EL (cell line): ENCODE data around the gene KSR1.
"Not testable (repeated sequence)": the region's sequence is repeated elsewhere in the genome, so short reads cannot be mapped to it uniquely, and the experiment has no call there.

ENCODE experiments used
- DNase-seq: peaks from one replicate; pipeline ENCODE4 v3.0.0-alpha.2; 2016

KSR1 gene

DNA sequence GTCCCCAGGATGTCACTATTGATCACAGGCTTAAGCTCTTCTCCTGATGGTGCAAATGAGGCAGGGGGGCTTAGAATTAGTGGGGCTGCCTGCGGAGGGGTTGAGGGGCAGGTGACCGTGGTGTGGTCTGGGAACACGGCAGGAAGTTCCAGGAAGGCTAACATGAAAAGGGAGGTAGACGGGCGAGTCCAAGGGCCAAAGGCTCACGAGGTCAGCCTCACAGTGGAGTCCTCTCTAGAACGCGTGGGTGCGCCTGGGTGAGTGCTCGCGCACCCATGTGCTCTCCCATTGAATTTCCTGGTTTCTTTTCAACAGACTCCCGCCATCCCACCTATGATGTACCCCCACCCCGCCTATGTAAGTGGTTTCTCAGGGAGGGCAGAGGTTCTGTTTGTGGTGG lies 190.0 kb downstream of the KSR1 start:
- DNase-seq, result no peak

DNA sequence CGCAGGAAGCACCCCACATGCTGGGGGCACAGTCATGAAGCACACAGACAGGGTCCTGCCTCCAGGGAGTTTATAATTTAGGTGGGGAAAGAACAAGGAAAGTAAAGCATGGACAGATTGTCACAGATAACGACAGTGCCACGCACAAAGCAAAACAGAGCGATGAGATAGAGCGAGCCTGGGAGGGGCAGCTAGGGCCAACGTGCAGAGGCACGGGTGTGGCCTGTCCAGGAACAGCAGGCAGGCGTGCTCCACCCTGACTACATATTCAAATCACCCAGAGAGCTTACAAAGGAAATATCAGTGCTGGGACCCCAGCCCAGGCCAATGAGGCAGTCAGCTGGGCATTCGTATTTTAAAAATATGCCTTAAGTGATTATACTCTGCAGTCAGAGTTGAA lies 191.5 kb downstream of the KSR1 start:
- DNase-seq, result no peak

DNA sequence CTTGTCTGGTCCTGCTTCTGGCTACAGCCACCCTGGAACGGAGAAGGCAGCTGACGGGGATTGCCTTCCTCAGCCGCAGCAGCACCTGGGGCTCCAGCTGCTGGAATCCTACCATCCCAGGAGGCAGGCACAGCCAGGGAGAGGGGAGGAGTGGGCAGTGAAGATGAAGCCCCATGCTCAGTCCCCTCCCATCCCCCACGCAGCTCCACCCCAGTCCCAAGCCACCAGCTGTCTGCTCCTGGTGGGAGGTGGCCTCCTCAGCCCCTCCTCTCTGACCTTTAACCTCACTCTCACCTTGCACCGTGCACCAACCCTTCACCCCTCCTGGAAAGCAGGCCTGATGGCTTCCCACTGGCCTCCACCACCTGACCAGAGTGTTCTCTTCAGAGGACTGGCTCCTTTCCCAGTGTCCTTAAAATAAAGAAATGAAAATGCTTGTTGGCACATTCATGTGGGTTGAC lies 192.9 kb downstream of the KSR1 start:
- DNase-seq, result not testable (repeated sequence)

DNA sequence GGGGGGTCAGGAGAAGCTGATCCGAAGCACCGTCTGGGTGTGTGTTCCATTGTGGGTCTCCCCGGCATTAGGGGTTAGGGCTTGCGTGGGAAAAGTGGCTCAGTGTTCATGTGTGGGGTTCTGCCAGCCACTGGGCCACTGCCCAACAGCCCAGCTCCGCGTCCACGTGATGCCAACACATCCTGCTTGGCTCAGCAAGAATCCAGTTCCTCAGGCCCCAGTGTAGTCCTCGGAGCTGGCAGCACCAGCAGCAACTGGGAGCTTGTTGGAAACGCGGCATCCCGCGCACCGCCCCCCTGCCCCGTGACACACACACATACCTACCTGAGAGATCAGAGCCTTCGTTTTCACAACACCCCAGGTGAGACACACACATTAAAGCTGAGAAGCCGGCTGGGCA lies 193.7 kb downstream of the KSR1 start:
- no peak for DNase-seq

DNA sequence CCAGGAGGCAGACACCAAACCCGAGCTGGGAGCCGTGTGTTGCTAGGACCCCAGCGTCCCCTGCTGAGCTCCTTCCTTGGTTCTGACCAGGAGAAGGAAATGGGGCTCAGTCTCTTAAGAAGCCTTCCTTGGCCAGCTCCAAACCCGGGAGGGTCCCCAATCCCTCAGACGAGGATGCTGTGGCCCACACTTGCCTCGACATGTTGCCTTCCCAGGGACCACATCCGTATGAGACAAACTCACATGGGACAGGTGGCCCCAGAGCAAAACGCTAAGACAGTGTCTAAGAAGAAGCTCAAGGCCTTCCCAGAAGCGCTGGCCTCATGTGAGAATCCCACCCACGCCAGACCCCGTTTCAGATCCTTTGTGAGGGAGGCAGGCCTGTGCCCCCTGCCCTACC lies 194.6 kb downstream of the KSR1 start:
- DNase-seq, result no peak

DNA sequence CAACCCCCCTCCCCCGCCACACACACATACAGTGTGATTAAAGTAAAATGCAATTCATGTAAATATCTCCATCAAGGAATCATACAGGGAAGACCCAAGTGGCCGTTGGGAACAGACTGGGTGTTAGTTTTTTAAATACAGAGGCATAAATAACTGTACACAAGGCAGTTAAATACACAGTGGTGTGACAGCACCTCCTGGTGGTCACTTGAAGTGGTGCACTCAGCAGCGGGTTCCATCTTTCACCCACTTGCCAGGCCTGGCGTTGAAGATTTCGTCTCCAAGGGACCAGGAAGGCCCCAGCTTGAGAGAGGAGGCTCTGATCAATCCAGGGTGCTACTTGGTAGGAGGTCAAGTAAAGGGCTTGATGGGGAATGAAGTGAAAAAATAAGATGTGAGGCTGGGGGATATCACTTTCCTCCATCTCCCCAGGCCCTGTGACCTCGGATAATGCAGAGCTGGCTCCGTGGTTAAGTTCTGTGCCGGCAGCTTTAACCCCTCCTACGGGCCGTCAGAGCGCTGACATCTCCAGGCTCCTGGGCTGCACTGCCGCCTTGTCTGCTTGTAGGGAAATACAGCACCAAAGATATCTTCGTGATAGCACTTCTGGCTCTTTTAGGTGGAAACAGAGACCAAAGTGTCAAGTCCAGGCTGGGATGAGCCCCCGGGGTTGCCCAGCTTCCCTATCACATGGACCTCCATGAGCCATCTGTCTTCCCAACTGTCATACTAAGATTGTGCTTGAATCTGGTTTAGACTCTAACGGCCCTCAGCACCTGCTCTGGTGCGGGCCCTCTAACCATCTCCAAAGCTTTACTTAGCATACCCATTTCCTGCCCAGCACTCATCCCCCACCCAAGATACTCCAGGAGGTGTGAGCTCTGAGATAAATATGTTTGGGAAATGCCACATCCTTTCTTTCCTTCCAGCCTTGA lies 195.4 kb downstream of the KSR1 start:
- peak; percentile 46 for DNase-seq

DNA sequence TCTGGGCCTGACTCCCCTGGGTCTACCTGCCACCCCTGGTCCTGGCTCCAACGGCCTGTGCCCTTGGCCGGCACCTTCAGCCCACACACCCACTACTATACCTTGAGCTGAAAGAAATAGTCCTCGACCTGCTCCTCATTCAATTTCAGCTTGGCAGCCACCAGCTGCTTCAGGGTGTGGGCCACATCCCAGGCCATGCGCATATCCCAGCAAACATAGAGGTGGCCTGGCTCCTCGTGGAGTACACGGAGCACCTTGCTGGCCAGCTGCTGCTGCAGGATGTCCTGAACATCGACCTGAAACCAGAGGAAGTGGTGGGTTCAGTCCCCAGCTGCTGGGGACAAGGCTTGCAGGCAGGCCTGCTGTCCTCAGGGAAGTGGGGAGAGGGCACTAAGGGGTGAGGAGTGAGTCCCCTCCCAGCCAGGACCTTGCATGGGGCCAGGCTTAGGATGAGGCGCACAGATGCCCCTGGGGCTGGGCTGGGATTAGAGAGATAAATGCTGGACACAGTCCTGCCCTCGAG lies 197.3 kb downstream of the KSR1 start:
- not testable (repeated sequence) for DNase-seq

DNA sequence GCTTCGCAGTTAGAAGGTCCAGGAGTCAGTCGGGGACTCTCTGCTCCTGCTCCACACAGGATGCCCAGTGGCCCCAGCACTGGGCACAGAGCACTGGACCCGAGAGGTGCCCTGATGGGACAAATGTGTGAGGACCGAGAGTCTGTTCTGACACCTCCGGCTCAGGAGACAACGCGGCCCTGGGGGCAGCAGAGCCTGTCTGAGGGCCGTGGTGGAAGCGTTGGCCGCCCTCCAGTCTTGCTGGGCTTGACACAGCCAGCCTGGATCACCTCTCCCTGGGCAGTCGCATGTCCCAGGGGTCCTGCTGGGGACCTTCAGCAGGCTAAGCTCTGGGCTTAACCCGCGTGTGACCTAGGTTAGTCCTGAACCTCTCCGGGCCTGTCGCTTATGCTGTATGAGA lies 197.9 kb downstream of the KSR1 start:
- no peak for DNase-seq

DNA sequence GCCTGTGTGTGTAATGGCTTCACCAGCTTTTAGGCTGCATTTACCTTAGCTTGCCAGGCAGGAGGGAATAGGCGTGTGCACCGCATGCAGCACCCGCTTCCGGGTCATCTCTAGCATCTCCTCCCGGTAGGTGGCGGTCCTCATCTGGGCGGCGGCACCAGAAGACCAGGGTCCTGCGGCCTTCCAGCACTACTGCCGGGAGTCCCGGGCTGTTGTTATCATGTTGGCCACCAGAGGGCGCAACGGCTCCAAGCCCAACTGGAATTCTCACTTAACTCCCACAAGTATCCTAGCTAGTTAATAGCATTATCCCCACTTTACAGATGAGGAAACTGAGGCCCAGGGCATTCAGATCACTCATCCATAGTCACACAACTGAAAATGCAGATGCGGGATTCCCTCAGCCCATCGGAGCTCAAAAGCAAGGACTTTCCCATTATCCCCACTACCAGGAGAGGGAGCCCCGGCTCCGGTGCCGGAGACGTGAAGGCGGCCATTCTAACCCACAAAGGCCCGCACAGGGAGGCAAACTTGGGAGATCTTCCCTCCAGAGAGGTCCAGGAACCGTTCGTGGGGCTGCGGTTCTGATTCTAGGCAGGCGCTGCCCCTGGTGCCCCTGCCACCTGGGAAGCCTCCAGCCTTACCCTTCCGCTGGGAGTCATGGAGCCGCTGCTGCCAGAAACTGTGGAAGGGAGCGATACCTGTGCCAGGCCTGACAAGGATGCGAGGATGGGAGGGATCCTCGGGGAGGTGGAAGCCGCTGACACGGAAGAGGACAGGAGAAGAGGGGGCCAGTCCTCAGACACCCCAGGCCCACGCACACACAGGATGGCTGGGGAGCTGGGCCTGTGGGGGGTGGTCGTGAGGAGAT lies 198.6 kb downstream of the KSR1 start:
- peak; percentile 75 for DNase-seq

DNA sequence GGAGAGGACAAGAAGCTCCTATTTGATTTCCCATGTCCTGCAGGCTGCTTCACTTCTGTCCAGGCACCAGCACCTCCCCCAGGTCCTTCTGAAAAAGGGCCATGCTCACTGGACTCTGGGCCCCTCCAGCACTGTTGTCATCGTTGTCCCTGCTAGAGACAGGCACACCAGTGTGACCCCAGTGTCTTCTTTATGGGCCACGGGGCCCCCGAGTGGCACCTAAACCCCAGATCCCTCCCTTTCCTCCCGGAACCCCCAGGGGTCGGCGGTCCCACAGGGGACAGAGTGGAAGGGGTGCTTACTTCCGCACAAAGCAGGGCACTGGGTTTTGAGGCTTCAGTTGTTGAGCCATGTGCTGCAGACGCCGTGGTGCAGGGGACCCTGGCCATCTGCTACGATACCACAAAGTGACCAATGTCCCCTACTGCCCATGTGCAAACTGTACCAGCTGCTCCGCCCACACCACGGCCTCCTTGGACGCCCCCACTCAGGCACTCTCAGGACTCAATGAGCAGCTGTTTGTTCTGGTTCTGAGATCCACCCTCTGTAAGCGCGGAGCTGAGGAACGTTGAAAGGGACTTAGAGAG lies 199.4 kb downstream of the KSR1 start:
- not testable (repeated sequence) for DNase-seq

DNA sequence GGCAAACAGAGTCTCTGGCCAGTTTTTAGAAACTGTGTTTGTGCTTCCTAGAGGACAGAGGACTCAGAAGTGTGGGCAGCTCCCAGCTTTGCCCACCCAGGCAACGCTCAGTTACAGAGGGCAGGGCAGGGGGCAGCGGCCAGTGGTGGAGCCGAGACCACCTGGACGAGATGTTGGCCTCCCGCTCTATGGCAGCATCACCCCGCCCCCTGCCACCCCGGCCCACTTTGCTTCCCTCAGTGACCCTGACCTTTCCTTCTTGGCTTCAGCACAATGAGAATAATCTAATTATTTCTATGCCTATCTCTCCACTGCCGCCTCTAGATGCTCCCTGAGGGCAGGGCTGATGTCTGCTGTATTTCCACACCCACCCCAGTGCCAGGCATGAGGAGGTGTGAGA lies 200.4 kb downstream of the KSR1 start:
- DNase-seq, result not testable (repeated sequence)

DNA sequence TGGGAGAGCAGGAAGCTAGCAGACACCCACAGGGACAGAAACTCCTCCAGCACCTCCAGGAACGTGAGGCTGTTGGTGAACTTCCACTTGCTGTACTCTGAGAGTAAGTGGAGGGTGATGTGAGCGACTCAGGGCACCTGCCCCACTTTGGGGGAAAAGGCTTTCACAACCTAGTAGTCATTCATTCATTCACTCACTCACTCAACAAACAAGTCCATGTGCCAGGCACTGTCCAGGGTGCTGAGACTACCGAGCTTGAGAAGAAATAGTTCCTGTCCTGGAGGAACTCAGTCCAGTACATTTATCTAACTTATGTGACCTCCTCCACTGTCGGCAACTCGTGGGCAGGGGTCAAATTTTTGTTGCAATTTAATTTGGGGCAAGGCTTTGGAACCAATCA lies 201.4 kb downstream of the KSR1 start:
- DNase-seq, result no peak

DNA sequence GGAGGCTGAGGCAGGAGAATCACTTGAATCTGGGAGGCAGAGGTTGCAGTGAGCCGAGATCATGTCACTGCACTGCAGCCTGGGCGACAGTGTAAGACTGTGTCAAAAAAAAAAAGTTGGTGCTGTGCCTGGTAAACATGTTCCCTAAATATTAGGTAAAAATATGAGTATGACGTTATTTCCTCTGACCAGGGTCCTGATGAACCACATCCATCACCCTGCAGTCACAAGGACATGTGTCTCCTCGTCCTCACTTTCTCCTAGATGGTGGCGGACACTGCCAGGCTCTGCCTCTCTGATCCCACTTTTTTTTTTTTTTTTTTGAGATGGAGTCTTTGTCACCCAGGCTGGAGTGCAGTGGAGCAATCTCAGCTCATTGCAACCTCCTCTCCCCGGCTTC lies 203.4 kb downstream of the KSR1 start:
- DNase-seq, result no peak

DNA sequence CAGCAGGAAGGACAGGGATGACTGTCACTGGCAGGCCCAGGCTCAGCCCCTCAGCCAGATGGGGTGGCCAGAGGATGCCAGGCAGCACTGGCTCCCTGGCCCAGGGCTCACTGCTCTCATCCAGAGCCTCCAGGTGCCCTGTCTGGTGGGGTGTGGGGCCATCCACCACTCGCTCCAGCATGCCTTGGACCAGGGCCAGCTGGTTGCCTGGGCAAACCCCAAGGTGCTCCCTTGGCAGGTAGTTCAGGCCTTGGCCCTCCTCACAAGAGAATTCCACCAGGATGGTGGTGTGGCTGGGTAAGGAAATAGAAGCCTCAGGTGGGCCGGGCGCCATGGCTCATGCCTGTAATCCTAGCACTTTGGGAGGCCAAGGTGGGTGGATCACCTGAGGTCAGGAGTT lies 204.2 kb downstream of the KSR1 start:
- no peak for DNase-seq

DNA sequence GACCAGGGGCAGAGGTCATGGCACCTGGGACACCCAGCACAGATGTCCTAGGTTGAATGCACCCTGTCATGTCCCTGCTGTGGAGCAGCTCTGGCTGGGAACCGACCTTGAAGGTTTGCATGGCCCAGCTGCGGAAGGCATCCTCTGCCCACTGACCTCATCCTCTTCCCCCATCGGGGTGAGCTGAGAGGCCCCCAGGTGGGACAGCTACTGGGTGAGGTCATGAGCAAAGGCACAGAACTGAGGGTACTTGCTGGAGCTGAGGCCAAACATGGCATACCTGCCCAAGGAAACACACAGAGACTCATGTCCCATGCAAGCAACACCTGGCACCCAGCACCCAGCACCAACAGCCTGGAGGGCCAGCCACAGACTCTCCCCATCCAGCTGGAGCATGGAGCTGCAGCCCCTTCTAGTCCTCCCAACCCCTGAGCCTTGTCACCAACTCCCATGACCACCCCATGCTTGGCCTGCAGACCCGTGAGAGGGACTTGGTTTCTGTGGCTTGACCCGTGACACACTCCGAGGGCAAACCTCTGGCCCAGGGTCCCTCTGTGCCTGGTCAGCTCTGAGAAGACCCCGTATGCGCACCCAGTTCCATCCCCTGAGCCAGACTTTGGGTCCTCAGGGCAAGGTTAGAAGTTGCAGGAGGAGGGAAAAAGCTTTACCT lies 207.8 kb downstream of the KSR1 start:
- no peak for DNase-seq

DNA sequence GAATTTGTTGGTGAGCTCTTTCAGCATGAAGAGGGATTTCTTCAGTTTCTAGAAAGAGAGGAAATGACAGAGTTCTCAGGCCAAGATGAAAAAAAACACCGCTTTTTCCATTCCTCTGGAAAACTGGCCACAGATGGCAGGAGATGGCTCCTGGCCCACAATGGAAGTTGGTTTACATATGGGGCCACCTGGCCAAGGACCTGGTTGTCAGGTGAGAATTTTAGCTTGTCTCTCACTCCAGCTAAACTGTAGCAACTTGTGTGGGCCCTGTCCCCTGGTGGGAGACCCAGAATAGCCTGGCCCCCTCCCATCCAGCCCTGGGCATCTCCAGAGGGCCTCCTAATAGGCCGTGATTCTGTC lies 208.3 kb downstream of the KSR1 start:
- no peak for DNase-seq

DNA sequence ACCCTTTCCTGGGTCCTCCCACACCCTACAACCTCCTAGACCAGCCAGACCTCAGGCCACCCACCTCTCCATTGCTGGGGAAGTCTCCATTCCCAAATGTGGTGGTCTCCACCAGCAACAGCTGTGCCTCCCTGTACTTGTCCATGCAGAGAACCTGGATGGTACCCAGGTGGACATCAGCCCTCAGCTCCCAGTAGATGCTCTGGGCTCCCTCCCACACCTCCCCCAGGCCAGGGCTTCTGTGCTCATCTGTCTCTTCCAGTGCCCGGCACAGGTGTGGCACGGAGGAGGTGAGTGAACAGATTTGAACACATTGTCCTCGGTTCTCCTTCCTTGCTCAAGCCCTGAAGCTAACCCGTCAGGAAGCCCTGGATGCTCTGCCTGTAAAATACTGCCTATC lies 209.3 kb downstream of the KSR1 start:
- DNase-seq, result no peak

DNA sequence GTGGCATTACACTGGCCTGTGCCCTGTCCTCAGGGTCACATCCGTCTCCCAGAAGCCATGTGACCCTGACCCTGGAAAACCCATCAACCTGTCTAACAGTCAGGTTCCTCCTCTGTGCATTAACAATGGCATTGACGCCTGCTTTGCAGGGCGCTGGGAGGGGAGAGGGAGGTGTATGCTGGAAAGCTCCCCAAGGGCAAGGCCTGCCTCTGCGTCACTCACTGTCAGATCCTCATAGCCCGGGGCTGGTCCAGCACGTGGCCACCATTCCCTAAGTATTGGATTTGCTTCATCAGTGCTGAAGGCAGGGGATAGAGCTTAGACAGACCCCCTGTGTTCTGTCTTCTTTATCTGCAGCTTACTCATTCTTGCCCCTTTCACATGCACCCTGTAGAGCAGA lies 210.0 kb downstream of the KSR1 start:
- DNase-seq, result not testable (repeated sequence)

DNA sequence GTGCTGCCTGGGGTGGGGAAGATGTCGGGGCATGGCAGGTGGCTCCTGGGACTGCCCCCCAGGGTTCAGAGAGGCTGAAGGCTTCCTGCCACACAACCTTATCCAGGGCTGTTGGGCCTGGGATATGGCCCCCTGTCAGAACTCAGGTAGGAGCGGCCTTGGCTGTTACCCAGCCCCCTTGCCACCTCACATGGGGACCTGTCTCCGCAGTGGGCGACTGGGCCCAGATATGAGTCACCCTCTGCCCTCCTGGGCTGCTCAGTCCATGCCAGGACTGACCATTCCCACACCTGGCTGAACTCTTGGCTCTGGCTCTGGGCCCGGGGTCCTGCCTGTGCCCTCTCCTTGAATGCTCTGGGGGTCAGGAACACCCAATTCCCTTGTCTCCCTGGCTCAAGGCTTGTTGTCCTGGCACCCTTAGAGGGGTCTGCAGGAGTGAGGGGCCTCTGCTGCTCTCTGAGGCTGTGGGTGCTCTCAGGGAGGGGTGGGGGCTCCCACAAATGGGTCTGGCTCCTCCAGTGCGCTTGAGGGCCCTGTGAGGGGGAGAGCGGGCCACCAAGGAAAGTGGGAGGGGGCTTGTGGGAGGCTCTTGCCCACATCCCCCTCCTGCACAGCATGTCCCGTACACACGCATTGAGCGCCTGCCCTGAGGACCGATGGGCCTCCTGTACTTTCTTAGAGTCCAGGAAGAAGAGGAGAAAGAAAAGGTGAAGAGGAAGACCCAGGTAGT lies 210.7 kb downstream of the KSR1 start:
- DNase-seq, result no peak

DNA sequence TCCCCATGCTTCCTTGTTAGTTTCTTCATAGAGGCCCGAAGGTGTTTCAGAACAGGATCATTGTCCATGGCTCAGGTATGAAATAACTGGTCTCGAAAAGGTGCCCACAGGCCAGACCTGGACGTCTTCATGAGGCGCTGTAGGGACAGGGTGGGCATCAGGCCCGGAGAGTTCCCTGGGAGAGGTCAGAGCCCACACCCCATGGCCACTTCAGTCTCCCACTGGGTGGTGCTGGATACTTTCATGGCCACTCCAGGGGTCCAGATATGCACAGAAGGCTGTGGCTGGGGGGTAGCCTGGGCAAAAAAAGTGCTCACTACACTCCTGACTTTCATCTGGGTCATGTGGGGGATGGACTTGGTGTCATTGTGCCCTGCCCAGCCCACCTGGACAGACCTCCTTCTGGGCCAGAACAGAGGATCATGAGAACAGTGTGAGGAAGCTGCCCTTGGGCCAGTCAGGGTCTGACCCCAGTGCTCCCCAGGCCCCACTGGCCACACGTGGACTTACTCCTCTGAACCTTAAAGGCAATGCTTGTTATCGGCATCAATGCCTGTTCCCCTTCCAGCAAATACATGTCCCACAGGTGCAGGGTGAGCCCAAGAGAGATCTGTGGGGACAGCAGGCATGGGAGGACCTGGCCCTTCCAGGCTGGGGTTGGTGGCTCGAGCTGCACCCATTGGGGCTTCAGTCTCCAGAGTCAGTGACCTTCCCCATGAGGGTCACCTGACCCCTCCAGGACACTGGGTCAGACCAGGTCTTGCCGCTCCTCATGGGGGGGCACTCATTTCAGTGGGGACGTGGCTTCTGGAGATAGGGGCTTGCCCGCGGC lies 211.6 kb downstream of the KSR1 start:
- DNase-seq, result no peak

DNA sequence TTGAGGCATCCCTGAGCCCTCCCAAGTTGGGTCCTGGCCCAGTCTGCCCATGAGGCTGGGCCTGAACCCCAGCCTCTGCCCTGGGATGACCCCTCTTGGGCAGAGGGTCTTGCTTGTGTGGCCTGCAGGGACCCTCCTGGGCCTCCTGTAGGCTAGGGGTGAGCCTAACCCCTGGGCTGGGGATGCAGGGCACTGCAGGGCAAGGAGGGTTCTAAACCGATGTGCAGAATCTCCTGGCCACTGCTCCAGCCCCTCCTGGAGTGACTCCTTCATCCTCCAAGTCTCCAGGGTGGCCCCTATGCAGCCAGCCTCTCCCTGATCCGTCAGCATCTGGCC lies 212.2 kb downstream of the KSR1 start:
- no peak for DNase-seq
